Brain microvascular endothelial cell (primary cell): ENCODE data around the gene AP2A1.

Experiments
- DNase-seq: peaks from one replicate; pipeline ENCODE4 v3.0.0-alpha.2; 2020
- H3K27ac ChIP-seq: fragments of 250-450 bp; sonication (Bioruptor Pico); 2 replicates; pipeline ENCODE4 v1.5.1; 2020; ENCODE audit warnings: mild to moderate bottlenecking, moderate library complexity
- H3K27me3 ChIP-seq: fragments of 250-450 bp; sonication (Bioruptor Pico); replicated peaks from 2 replicates; pipeline ENCODE4 v1.5.1; 2020; ENCODE audit warnings: mild to moderate bottlenecking
- H3K36me3 ChIP-seq: fragments of 250-450 bp; sonication (Bioruptor Pico); replicated peaks from 2 replicates; pipeline ENCODE4 v1.5.1; 2020; ENCODE audit warnings: mild to moderate bottlenecking
- H3K4me3 ChIP-seq: 2 replicates; pipeline ENCODE4 v1.5.1; 2011; ENCODE audit warnings: low read depth, mild to moderate bottlenecking, control low read depth, low read length, moderate library complexity
- in situ Hi-C: cut with HindIII; loops from 2 replicates; pipeline ENCODE4 v1.10.0; 2017; ENCODE audit warnings: low sequenced_read_pairs, low pct_ligation_motif_present
- TF ChIP-seq, protein P1 (sequence below): IDR thresholded peaks from 2 replicates; pipeline ENCODE4 v1.5.1; 2011; ENCODE audit warnings: low read depth, mild to moderate bottlenecking, moderate library complexity, low read length, control low read depth, inconsistent platforms; ENCODE audit errors: missing control alignments

The AP2A1 gene

DNA sequence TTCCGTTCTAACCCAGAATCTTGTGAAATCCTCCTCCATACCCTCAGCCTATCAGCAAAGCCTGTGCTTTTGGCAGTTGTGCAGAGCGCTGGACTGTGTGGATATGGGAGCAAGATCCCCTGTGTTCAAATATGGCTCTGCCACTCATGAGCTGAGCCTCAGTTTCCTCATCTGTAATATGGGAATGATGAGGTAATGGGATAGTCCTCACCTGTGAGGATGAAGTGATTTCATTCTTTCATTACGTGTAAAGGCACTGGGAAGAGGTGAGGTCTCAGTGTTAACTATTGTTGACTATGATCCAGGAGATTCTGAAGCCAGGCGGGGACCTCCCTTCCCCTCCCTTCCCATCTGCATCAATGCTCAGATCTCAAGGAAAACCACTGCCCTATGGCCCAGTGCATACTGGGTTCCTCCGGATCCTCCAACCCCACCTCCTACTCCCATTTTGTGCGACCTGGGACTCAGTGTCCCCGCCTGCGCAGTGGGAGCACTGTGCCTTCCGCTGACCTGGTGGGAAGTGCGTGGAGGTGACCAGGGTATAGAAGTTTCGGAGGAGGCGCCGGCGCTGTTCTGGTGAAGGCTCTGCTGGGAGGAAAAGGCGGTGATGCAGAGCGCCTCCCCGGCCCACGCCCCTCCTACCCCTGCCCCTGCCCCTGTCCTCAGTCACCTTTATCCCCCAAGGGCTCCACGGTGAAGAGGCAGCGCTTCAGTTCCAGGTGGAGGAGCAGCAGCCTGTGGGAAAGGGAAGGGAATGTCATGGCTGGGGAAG is 41.3 kb downstream of the AP2A1 start:
- Histone ChIP-seq H3K27ac (no peak overlapping the region), H3K4me3 (peak overlapping the region; percentile 65), H3K27me3 (no peaks in the 10 kb centered on the region), H3K36me3 (peaks cover 33% of the 10 kb centered on the region)
- no peak for DNase-seq
- TF ChIP-seq, protein P1, sequence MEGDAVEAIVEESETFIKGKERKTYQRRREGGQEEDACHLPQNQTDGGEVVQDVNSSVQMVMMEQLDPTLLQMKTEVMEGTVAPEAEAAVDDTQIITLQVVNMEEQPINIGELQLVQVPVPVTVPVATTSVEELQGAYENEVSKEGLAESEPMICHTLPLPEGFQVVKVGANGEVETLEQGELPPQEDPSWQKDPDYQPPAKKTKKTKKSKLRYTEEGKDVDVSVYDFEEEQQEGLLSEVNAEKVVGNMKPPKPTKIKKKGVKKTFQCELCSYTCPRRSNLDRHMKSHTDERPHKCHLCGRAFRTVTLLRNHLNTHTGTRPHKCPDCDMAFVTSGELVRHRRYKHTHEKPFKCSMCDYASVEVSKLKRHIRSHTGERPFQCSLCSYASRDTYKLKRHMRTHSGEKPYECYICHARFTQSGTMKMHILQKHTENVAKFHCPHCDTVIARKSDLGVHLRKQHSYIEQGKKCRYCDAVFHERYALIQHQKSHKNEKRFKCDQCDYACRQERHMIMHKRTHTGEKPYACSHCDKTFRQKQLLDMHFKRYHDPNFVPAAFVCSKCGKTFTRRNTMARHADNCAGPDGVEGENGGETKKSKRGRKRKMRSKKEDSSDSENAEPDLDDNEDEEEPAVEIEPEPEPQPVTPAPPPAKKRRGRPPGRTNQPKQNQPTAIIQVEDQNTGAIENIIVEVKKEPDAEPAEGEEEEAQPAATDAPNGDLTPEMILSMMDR: no peak
- in situ Hi-C loops: no loop called here

DNA sequence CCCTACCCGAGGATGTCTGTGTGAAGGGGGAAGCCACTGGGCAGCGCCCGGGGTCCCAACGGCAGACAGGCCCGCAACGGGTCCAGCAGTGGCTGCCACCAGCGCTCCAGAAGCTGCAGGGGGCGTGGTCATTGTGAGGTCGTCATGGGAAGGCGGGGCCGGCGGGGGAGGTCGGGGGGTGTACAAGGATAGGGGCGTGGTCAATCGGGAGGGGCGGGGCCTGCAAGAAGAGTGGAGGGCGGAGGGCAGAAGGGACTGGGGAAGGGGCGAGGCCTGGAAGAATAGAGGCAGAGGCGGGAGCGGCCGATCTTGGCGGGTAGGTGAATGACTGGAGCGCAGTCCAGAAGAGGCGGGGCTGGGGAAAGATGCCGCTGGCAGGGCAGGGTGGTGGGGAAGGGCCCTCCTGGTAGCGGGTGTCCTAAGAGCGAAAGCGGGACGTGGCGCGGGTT is 41.9 kb downstream of the AP2A1 start:
- in situ Hi-C loops: no loop called here
- H3K36me3 ChIP-seq: peaks cover 27% of the 10 kb centered on the region
- H3K27ac ChIP-seq: no peak overlapping the region
- peak overlapping the region; percentile 65 for H3K4me3 ChIP-seq
- TF ChIP-seq, protein P1: no peak
- peak; percentile 68 for DNase-seq
- no peaks in the 10 kb centered on the region for H3K27me3 ChIP-seq

DNA sequence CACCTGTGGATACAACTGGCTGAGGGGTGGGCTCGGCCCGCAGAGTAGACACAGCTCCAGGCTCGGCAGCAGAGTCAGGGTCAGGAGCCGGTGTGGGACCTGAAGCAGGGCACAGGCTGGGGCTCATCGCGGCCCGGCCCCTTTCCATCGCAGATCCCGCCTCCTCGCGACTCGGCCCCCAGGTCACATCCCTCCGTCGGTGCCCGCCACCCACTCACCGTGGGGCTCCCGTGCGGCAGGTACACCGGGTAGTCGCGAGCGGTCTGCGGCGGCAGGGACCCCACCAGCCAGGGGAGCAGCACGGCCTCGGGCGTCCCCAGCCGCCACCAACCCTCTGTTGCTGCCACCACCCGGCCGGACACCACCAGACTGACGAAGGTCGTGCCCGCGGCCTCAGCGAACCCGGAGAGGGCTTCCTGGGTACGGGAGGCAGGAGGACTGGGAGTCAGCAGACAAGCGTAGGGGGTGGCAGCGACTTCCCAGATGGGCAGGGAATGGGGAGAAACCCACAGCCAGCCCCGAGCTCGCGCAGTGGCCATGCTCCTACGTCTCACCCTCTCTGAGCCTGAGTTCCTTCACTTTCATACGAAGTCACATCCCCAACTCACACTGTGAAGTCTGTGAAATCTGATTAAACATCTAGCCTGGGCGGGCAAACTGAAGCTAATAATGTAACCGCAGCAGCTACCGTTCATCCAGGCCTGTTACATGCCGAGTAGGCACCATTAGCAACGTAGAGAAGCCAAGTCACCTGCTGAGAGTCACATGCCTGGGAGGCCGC is 42.5 kb downstream of the AP2A1 start:
- no peak for DNase-seq
- in situ Hi-C loops: no loop called here
- H3K27ac ChIP-seq: no peak overlapping the region
- TF ChIP-seq, protein P1: no peak
- no peaks in the 10 kb centered on the region for H3K27me3 ChIP-seq
- peaks cover 27% of the 10 kb centered on the region for H3K36me3 ChIP-seq
- H3K4me3 ChIP-seq: peak overlapping the region; percentile 65

DNA sequence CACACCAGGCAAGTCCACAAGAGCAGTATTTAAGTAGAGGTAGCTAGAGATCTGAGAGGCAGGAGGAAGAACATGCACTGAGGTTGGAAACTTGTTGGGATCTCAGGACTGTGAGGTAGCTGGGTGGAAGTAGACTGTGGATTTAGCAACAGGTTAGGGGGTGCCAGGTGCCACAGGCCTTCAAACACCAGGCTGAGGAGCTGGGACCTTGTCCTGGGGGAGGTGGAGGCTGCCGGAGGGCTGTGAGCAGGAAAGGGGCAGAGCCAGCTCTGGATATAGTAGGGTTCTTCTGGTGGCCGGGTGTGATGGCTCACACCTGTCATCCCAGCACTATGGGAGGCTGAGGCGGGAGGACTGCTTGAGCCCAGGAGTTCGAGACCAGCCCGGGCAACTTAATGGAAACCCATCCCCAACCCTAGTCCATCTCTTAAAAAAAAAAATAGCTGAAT is 43.2 kb downstream of the AP2A1 start:
- Histone ChIP-seq H3K36me3 (peaks cover 22% of the 10 kb centered on the region), H3K4me3 (no peak overlapping the region), H3K27me3 (no peaks in the 10 kb centered on the region), H3K27ac (no peak overlapping the region)
- in situ Hi-C loops: no loop called here
- TF ChIP-seq, protein P1: no peak
- DNase-seq: no peak

DNA sequence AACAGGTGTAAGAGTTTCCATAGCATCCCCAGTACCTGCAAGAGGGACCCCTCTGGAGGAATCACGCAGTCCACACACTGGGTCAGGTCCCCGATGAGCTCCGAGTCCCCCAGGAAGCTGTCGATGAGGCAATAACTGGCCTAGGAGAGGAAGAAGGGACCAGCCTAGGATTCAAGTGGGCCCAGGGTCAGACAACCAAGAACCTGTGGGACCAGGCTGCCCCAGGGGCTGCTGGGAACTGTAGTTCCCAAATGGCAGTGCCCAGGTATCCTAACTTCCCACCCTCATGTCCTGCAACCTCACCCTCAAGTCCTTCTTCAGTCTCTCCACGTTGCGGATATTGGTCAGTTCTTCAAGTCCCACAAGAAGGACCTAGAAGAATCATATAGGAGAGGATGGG is 44.5 kb downstream of the AP2A1 start:
- no peak overlapping the region for H3K27ac ChIP-seq
- in situ Hi-C loops: no loop called here
- TF ChIP-seq, protein P1: no peak

More for the DNA sequence above, 44.5 kb downstream of the AP2A1 start:
- no peak overlapping the region for H3K4me3 ChIP-seq
- no peak for DNase-seq
- no peaks in the 10 kb centered on the region for H3K27me3 ChIP-seq
- peaks cover 12% of the 10 kb centered on the region for H3K36me3 ChIP-seq
